Cardiac muscle cell (in vitro differentiated cells and primary cell): ENCODE measurements around the gene KCNJ5. TPM values are rescaled to one million over a fixed set of nuclear protein-coding genes. Genes with fewer than 3 reads are reported as not detected.

Source experiments
- DNase-seq, 2 donors: peaks; one replicate each; pipeline versions ENCODE4 v3.0.0 to v3.0.0-alpha.2; 2010 to 2017; ENCODE audit warnings: low read depth in 1 of 2, low spot score in 1 of 2
- H3K27ac ChIP-seq: fragments of 200-600 bp; sonication (generic); 2 replicates; pipeline ENCODE4 v1.5.1; 2016
- H3K27me3 ChIP-seq: fragments of 200-600 bp; sonication (generic); 2 replicates; pipeline ENCODE4 v1.6.0; 2016; ENCODE audit warnings: control low read depth
- H3K36me3 ChIP-seq: fragments of 200-600 bp; sonication (generic); 2 replicates; pipeline ENCODE4 v1.5.1; 2016; ENCODE audit warnings: control low read depth
- H3K4me1 ChIP-seq: fragments of 200-600 bp; sonication (generic); 2 replicates; pipeline ENCODE4 v1.8.1; 2017; ENCODE audit warnings: low read depth, mild to moderate bottlenecking, mixed run types
- H3K4me3 ChIP-seq: fragments of 200-600 bp; sonication (generic); 2 replicates; pipeline ENCODE4 v1.5.1; 2016; ENCODE audit warnings: mild to moderate bottlenecking
- H3K9me3 ChIP-seq: fragments of 200-600 bp; sonication (generic); 2 replicates; pipeline ENCODE4 v1.5.1; 2017; ENCODE audit warnings: low read depth, mild to moderate bottlenecking, control low read depth
- polyA plus RNA-seq: library from polyadenylated mRNA; unstranded; fragments of >200 nt; fragmentation: Nextera tagmentation; extraction: Ambion mirVana; gene quantifications from 2 replicates; pipeline ENCODE4 v1.2.1, GENCODE V29; 2016
- total RNA-seq: library from RNA; depleted of rRNA; stranded (reverse); fragments of >200 nt; gene quantifications from 2 replicates; pipeline ENCODE4 v1.2.3, GENCODE V29; 2016
- TF ChIP-seq, protein P1 (sequence below): IDR thresholded peaks from 2 replicates; pipeline ENCODE4 v1.5.1; 2012; ENCODE audit warnings: low read depth, mild to moderate bottlenecking, low read length

KCNJ5 gene
- total and polyA plus RNA-seq, 2 experiments from 2014 or later: 44.8 to 71.8 TPM

DNA sequence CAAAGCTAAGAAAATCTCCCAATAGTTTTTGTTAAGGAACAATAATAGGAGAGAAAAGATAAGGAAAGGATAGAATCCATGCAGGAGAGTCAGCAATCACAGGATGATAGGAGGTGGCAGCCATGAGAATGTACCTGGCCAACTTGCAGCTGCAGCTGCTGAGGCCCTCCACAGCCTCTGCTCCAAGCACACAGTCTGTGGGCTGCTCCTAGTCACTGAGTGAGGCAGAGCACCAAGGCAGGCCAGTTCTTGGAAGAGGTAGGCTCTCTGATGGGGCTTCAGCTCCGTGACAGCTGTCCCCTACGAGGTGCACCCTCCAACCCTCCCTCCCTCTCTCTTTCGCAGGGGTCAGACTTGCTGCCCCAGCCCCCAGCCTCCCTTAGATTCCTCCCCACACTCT is 18.6 kb upstream of the KCNJ5 start:
- H3K27ac ChIP-seq: no peak overlapping the region
- TF ChIP-seq, protein P1, sequence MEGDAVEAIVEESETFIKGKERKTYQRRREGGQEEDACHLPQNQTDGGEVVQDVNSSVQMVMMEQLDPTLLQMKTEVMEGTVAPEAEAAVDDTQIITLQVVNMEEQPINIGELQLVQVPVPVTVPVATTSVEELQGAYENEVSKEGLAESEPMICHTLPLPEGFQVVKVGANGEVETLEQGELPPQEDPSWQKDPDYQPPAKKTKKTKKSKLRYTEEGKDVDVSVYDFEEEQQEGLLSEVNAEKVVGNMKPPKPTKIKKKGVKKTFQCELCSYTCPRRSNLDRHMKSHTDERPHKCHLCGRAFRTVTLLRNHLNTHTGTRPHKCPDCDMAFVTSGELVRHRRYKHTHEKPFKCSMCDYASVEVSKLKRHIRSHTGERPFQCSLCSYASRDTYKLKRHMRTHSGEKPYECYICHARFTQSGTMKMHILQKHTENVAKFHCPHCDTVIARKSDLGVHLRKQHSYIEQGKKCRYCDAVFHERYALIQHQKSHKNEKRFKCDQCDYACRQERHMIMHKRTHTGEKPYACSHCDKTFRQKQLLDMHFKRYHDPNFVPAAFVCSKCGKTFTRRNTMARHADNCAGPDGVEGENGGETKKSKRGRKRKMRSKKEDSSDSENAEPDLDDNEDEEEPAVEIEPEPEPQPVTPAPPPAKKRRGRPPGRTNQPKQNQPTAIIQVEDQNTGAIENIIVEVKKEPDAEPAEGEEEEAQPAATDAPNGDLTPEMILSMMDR: no peak
- H3K9me3 ChIP-seq: no peaks in the 10 kb centered on the region
- no peak for DNase-seq
- H3K4me3 ChIP-seq: no peak overlapping the region
- H3K4me1 ChIP-seq: no peaks in the 10 kb centered on the region
- H3K27me3 ChIP-seq: peaks cover 10% of the 10 kb centered on the region
- H3K36me3 ChIP-seq: no peaks in the 10 kb centered on the region

DNA sequence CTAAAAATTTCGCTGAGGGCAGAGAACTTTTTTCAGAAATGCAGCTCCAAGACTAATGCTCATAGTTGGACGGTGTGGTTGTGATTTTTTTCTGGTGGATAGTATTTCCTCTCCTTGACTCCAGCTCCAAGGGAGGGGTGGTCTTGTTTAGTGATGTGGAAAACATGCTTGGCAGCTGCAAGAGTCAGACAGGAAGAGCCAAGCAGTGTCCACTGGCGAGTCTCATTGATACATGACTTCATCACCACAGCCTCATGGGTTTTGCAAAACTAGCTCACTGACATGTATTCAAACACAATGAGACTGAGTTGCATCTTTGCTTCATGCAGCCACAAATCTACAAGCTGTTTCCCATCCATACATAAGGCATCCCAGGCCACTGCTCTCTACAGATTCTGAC is 16.7 kb upstream of the KCNJ5 start:
- no peaks in the 10 kb centered on the region for H3K9me3 ChIP-seq
- H3K27ac ChIP-seq: no peak overlapping the region
- no peaks in the 10 kb centered on the region for H3K4me1 ChIP-seq
- no peaks in the 10 kb centered on the region for H3K36me3 ChIP-seq
- TF ChIP-seq, protein P1: no peak
- no peak for DNase-seq
- H3K4me3 ChIP-seq: no peak overlapping the region
- peaks cover 10% of the 10 kb centered on the region for H3K27me3 ChIP-seq

DNA sequence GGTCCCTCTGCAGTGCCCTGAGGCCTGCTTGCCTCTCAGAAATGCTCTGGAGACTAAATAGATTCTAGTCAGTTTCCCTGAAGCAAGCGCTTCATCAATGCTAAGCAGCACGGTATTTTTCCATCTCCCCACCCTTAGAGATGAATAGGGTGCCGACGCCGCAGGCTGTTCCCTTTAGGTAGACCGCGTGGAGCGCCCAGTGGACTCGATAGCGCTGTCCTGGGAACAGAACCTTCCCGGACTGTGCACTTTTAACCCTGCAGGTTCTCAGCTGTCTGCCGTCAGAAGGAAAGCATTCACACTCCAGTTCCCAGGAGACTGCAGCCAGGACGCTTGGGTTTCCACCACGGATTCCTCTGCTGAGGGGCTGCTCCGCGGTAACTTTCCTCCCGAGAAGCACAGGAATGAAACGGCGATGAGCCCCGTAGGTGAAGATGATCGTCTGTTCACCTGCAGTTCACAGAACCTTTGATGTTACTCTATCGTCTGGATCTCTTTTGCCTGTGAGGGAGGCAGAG is 15.0 kb upstream of the KCNJ5 start:
- no peak overlapping the region for H3K27ac ChIP-seq
- H3K36me3 ChIP-seq: no peaks in the 10 kb centered on the region
- no peak for DNase-seq
- TF ChIP-seq, protein P1: no peak
- peaks cover 4% of the 10 kb centered on the region for H3K27me3 ChIP-seq
- peaks cover 2% of the 10 kb centered on the region for H3K4me1 ChIP-seq
- no peak overlapping the region for H3K4me3 ChIP-seq
- H3K9me3 ChIP-seq: no peaks in the 10 kb centered on the region

DNA sequence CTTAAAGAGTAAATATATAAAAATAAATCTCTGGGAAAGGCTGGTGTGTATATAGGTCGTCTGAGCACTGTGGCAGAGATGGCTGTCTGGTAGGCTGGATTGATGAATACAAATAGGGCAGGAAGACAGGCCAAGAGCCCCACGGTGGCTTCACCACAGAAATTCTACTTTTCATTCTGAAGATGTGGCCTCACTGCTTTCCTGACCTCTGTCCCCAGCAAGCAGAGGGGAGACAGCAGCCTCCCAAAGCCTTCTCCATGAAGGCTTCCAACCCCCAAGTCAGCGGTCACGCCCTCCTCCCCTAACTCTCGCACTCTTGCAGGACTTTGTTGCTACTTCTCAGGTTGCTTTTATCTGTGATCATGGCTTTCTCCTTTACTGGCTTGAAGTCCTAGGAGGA is 13.4 kb upstream of the KCNJ5 start:
- Histone ChIP-seq H3K4me3 (no peak overlapping the region), H3K27me3 (no peaks in the 10 kb centered on the region), H3K4me1 (peaks cover 2% of the 10 kb centered on the region), H3K36me3 (no peaks in the 10 kb centered on the region), H3K9me3 (no peaks in the 10 kb centered on the region), H3K27ac (no peak overlapping the region)
- no peak for DNase-seq
- TF ChIP-seq, protein P1: no peak

DNA sequence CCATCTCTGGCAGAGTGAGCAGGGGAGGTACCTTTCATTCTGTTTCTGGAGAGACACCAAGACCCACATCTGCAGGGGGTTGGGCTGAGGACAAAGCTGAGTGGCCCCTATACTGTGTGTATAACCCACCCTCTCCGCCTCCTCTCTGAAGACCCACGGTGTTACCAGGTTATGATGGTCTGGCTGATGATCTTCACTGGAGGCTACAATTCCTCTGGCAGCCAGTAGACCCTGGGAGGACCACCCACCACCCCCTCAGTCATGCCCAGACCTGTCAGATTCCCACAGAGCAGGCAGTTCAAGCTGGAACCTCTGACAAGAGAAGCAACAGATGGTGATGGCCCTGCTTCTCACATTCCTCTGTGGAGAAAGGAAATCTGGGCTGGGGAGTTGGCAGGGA is 12.7 kb upstream of the KCNJ5 start:
- TF ChIP-seq, protein P1: no peak
- no peak overlapping the region for H3K4me3 ChIP-seq
- H3K27me3 ChIP-seq: no peaks in the 10 kb centered on the region
- H3K9me3 ChIP-seq: no peaks in the 10 kb centered on the region
- H3K27ac ChIP-seq: no peak overlapping the region
- peaks cover 2% of the 10 kb centered on the region for H3K4me1 ChIP-seq
- DNase-seq: no peak
- no peaks in the 10 kb centered on the region for H3K36me3 ChIP-seq

DNA sequence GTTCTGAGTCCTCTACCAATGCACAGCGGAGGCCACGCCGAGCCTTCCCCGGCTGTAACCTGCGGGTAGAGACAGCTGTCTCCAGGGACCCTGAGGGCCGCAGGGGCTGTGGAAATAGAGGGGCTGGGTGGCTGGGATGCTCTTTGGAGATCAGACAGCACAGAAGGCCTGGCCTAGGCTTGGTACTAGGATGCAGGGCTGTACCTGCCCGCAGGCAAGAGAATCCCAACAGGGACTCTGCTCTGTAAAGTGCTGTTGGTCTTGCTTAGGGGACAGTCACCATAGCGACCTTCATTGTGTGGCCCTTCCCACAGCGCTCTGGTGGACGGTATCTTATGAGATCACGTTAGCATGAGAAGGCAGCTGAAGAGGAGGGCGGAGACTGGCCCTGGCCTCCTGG is 11.3 kb upstream of the KCNJ5 start:
- H3K4me1 ChIP-seq: peaks cover 2% of the 10 kb centered on the region
- TF ChIP-seq, protein P1: no peak
- no peaks in the 10 kb centered on the region for H3K9me3 ChIP-seq
- H3K27me3 ChIP-seq: no peaks in the 10 kb centered on the region
- no peaks in the 10 kb centered on the region for H3K36me3 ChIP-seq
- DNase-seq: no peak
- no peak overlapping the region for H3K27ac ChIP-seq
- H3K4me3 ChIP-seq: no peak overlapping the region
